Fibroblast of lung (primary cell): ENCODE data around the gene GPR45. TPM values are rescaled to one million over a fixed set of nuclear protein-coding genes. Genes with fewer than 3 reads are reported as not detected.

ENCODE experiments used
- DNase-seq, 2 donors: peaks; one replicate each; pipeline versions ENCODE4 v3.0.0 to v3.0.0-alpha.2; 2010; ENCODE audit warnings: low read depth in 2 of 2
- H2AFZ ChIP-seq: 2 replicates; pipeline ENCODE4 v1.5.1; 2012; ENCODE audit warnings: low read length, control low read depth, inconsistent platforms
- H3K27ac ChIP-seq: 2 replicates; pipeline ENCODE4 v1.5.1; 2011; ENCODE audit warnings: low read length, control low read depth; ENCODE audit not compliant: insufficient read depth
- H3K27me3 ChIP-seq: 2 replicates; pipeline ENCODE4 v1.5.1; 2011; ENCODE audit warnings: mild to moderate bottlenecking, low read length; ENCODE audit not compliant: control insufficient read depth, insufficient read depth
- H3K36me3 ChIP-seq: 2 replicates; pipeline ENCODE4 v1.5.1; 2011; ENCODE audit warnings: low read length; ENCODE audit not compliant: control insufficient read depth, insufficient read depth
- H3K4me1 ChIP-seq: 2 replicates; pipeline ENCODE4 v1.5.1; 2011; ENCODE audit warnings: low read length; ENCODE audit not compliant: control insufficient read depth, insufficient read depth; ENCODE audit errors: extremely low read depth
- H3K4me2 ChIP-seq: 2 replicates; pipeline ENCODE4 v1.5.1; 2011; ENCODE audit warnings: low read length, control low read depth; ENCODE audit not compliant: insufficient read depth; ENCODE audit errors: extremely low read depth
- H3K4me3 ChIP-seq, 4 experiments: fragments of 200-600 bp in 1 of 4; sonication (generic) in 1 of 4; replicated peaks in 1 of 4; 2 replicates each; pipeline ENCODE4 v1.5.1; 2011 to 2016; ENCODE audit warnings: low read length in 4 of 4, low read depth in 3 of 4, mild to moderate bottlenecking in 3 of 4, control low read depth in 2 of 4, inconsistent platforms in 1 of 4, mixed read lengths in 1 of 4; ENCODE audit not compliant: insufficient read depth in 1 of 4; ENCODE audit errors: control extremely low read depth in 1 of 4
- H3K79me2 ChIP-seq: 2 replicates; pipeline ENCODE4 v1.5.1; 2012; ENCODE audit warnings: mild to moderate bottlenecking, low read length, inconsistent platforms; ENCODE audit not compliant: control insufficient read depth, insufficient read depth
- H3K9ac ChIP-seq: 2 replicates; pipeline ENCODE4 v1.5.1; 2011; ENCODE audit warnings: mild to moderate bottlenecking, low read length, control low read depth; ENCODE audit not compliant: insufficient read depth
- H3K9me3 ChIP-seq: 2 replicates; pipeline ENCODE4 v1.5.1; 2012; ENCODE audit warnings: low read depth, low read length; ENCODE audit not compliant: control insufficient read depth, insufficient read depth
- H4K20me1 ChIP-seq: 2 replicates; pipeline ENCODE4 v1.5.1; 2011; ENCODE audit warnings: low read length; ENCODE audit not compliant: control insufficient read depth, insufficient read depth; ENCODE audit errors: extremely low read depth
- EZH2 ChIP-seq: IDR thresholded peaks from 2 replicates; pipeline ENCODE4 v1.5.1; 2012; ENCODE audit warnings: low read length, control low read depth, mild to moderate bottlenecking; ENCODE audit errors: missing control alignments
- polyA plus RNA-seq, 2 donors: library from polyadenylated mRNA; depleted of rRNA in 1 of 2; stranded (reverse) in 1 of 2; unstranded in 1 of 2; fragments of >200 nt; gene quantifications; 2 replicates each; pipeline ENCODE4 v1.2.1, GENCODE V29; 2011 to 2012; ENCODE audit warnings: missing spikeins in 1 of 2
- total RNA-seq: library from RNA; depleted of rRNA; stranded (reverse); fragments of >200 nt; gene quantifications from 2 replicates; pipeline ENCODE4 v1.2.1, GENCODE V29; 2014
- TF ChIP-seq, protein P1 (sequence below), 2 donors: IDR thresholded peaks in 1 of 2; conservative IDR thresholded peaks in 1 of 2; 1 replicate in 1 of 2; 2 replicates in 1 of 2; pipeline ENCODE4 v1.5.1; 2011 to 2012; ENCODE audit warnings: low read length in 2 of 2, control low read depth in 1 of 2, inconsistent platforms in 1 of 2, low read depth in 1 of 2, mild to moderate bottlenecking in 1 of 2

GPR45 gene
- total and polyA plus RNA-seq, 2 donors (not counting 1 experiment from before 2014, with no cell fraction given): not detected

DNA sequence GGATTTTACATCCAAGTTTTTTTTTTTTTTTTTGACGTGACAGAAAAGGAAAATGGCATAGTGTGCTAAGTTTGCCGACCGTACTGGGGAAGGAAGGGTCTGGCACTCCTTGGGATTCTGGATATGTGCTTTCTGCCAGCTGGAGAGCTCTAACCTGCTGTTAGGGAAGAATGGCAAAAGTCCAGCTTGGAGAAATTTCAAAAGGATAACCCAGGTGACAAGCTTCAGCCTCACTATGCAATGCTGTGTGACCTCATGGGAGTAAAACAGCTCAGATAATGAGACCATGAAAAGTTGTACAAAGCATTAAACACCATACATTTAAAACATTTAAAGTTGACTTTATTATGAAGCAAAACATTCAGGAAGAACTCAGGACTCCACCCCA is 10.3 kb upstream of the GPR45 start:
- Histone ChIP-seq H3K4me2 (no peak overlapping the region), H2AFZ (no peak overlapping the region), H4K20me1 (no peaks in the 10 kb centered on the region), H3K4me3 (no peak overlapping the region), H3K36me3 (no peaks in the 10 kb centered on the region), H3K9ac (no peak overlapping the region), H3K4me1 (no peaks in the 10 kb centered on the region), H3K27me3 (peaks cover 3% of the 10 kb centered on the region), H3K9me3 (no peaks in the 10 kb centered on the region), H3K79me2 (no peaks in the 10 kb centered on the region), H3K27ac (no peak overlapping the region)
- TF ChIP-seq, protein P1, sequence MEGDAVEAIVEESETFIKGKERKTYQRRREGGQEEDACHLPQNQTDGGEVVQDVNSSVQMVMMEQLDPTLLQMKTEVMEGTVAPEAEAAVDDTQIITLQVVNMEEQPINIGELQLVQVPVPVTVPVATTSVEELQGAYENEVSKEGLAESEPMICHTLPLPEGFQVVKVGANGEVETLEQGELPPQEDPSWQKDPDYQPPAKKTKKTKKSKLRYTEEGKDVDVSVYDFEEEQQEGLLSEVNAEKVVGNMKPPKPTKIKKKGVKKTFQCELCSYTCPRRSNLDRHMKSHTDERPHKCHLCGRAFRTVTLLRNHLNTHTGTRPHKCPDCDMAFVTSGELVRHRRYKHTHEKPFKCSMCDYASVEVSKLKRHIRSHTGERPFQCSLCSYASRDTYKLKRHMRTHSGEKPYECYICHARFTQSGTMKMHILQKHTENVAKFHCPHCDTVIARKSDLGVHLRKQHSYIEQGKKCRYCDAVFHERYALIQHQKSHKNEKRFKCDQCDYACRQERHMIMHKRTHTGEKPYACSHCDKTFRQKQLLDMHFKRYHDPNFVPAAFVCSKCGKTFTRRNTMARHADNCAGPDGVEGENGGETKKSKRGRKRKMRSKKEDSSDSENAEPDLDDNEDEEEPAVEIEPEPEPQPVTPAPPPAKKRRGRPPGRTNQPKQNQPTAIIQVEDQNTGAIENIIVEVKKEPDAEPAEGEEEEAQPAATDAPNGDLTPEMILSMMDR (conservative IDR thresholded peaks at IDR 0.05 in 1 of 2, IDR thresholded peaks at IDR 0.05 in 1 of 2; ENCODE audit: low read depth in 1 of 2, low read length in 2 of 2): no peak
- no peak for TF ChIP-seq EZH2
- DNase-seq: no peak

DNA sequence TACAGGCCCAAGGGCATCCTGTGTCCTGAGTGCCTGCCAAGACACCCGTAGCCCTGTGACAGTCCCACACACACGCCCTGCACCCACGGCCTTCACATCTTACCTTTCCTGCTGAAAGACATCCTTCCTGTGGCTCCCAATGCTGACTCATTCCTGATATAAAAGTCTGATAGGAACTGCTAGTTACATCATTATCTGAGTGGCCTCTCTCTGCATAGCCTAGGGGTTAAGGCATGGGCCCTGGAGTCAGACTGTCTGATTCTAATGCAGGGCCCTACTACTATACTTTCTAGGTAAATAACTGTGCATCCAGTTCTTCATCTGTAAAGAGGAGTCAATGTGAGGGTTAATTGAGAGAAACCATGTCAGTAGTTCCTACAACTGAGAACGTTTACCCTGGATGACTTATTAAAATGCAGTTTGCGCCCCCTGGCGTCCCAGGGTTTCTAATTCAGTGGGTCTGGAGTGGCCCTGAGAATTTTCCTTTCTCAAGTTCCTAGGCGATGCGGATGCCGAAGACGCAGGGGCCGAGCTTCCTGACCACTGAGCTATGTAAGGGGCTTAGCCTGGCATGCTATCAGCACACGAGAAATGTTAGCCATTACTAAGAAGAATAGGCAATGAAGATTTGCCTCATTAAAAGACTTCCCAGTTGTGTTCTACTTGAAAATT is 6.0 kb upstream of the GPR45 start:
- no peak overlapping the region for H3K4me3 ChIP-seq
- H3K9me3 ChIP-seq: no peaks in the 10 kb centered on the region
- peaks cover 3% of the 10 kb centered on the region for H3K27me3 ChIP-seq
- no peaks in the 10 kb centered on the region for H4K20me1 ChIP-seq
- peak overlapping the region; percentile 15 for H3K4me2 ChIP-seq
- no peak overlapping the region for H3K9ac ChIP-seq
- H3K36me3 ChIP-seq: no peaks in the 10 kb centered on the region
- TF ChIP-seq, protein P1 (conservative IDR thresholded peaks at IDR 0.05 in 1 of 2, IDR thresholded peaks at IDR 0.05 in 1 of 2; ENCODE audit: low read depth in 1 of 2, low read length in 2 of 2): peak; percentile 69 to 85
- TF ChIP-seq EZH2: no peak
- peak; percentile 74 to 80 for DNase-seq
- no peaks in the 10 kb centered on the region for H3K79me2 ChIP-seq
- no peak overlapping the region for H2AFZ ChIP-seq
- H3K4me1 ChIP-seq: no peaks in the 10 kb centered on the region
- H3K27ac ChIP-seq: no peak overlapping the region

DNA sequence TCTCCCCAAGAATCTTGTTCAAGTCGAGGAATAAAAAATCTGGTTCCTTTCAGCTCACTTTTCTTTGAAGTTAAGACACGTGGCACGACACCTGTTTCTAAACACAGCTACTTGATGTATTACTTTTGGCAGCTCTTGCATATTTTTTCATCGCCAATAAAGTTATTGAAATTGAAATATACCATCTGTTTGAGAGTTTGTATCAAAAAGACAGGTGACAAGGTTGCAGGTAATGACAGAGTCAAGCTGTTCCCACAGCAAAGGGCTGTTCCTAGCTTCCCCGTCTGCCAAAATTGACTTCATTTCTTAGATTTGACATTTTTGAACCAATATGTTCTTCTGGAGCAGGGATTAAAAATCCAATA is 5.5 kb upstream of the GPR45 start:
- Histone ChIP-seq H3K27me3 (peaks cover 3% of the 10 kb centered on the region), H4K20me1 (no peaks in the 10 kb centered on the region), H3K27ac (no peak overlapping the region), H3K36me3 (no peaks in the 10 kb centered on the region), H3K79me2 (no peaks in the 10 kb centered on the region), H3K4me3 (no peak overlapping the region), H3K4me1 (no peaks in the 10 kb centered on the region), H3K4me2 (no peak overlapping the region), H2AFZ (no peak overlapping the region), H3K9me3 (no peaks in the 10 kb centered on the region), H3K9ac (no peak overlapping the region)
- TF ChIP-seq, protein P1 (conservative IDR thresholded peaks at IDR 0.05 in 1 of 2, IDR thresholded peaks at IDR 0.05 in 1 of 2; ENCODE audit: low read depth in 1 of 2, low read length in 2 of 2): no peak
- TF ChIP-seq EZH2: no peak
- DNase-seq: no peak
